Left kidney (tissue), 2 donors: ENCODE measurements around the gene CSF3R. TPM values are rescaled to one million over a fixed set of nuclear protein-coding genes. Genes with fewer than 3 reads are reported as not detected.
"Not testable (repeated sequence)": the region's sequence is repeated elsewhere in the genome, so short reads cannot be mapped to it uniquely, and the experiment has no call there.

Source experiments
- DNase-seq: peaks from one replicate; pipeline ENCODE4 v3.0.0-alpha.2; 2013
- polyA plus RNA-seq: library from polyadenylated mRNA; unstranded; fragments of 120-200 nt; gene quantifications from one replicate; pipeline ENCODE4 v1.2.1, GENCODE V29; 2013; ENCODE audit not compliant: insufficient read length

The CSF3R gene
- polyA plus RNA-seq, 1 donor, result 5.2 TPM

GRCh38 chr1:36513676-36514473 is 31.2 kb upstream of the CSF3R start:
- DNase-seq, result no peak

- DNase-seq, result no peak
Observed at GRCh38 chr1:36512842-36513241, 30.1 kb upstream of the CSF3R start.

- no peak for DNase-seq
Observed at GRCh38 chr1:36511804-36512798, 29.4 kb upstream of the CSF3R start.

- not testable (repeated sequence) for DNase-seq
Observed at GRCh38 chr1:36511220-36511619, 28.5 kb upstream of the CSF3R start.

- DNase-seq, result no peak
Observed at GRCh38 chr1:36510418-36510817, 27.7 kb upstream of the CSF3R start.

- no peak for DNase-seq
Observed at GRCh38 chr1:36508257-36508656, 25.5 kb upstream of the CSF3R start.

GRCh38 chr1:36506276-36506920 is 23.7 kb upstream of the CSF3R start:
- no peak for DNase-seq

GRCh38 chr1:36503733-36504132 is 21.0 kb upstream of the CSF3R start:
- DNase-seq, result no peak

GRCh38 chr1:36503159-36503558 is 20.4 kb upstream of the CSF3R start:
- DNase-seq, result no peak

GRCh38 chr1:36502616-36503015 is 19.9 kb upstream of the CSF3R start:
- DNase-seq, result no peak

GRCh38 chr1:36501911-36502310 is 19.2 kb upstream of the CSF3R start:
- DNase-seq, result not testable (repeated sequence)

- no peak for DNase-seq
Observed at GRCh38 chr1:36497207-36497606, 14.5 kb upstream of the CSF3R start.

GRCh38 chr1:36494971-36495370 is 12.3 kb upstream of the CSF3R start:
- DNase-seq, result no peak

- no peak for DNase-seq
Observed at GRCh38 chr1:36493524-36493923, 10.8 kb upstream of the CSF3R start.

GRCh38 chr1:36492491-36492890 is 9.8 kb upstream of the CSF3R start:
- DNase-seq, result no peak

- DNase-seq, result not testable (repeated sequence)
Observed at GRCh38 chr1:36489258-36490051, 6.7 kb upstream of the CSF3R start.

- DNase-seq, result no peak
Observed at GRCh38 chr1:36487906-36488305, 5.2 kb upstream of the CSF3R start.

GRCh38 chr1:36487336-36487725 is 4.6 kb upstream of the CSF3R start:
- not testable (repeated sequence) for DNase-seq

GRCh38 chr1:36486439-36487335 is 4.0 kb upstream of the CSF3R start:
- DNase-seq, result no peak

- no peak for DNase-seq
Observed at GRCh38 chr1:36486093-36486438, 3.4 kb upstream of the CSF3R start.

- DNase-seq, result no peak
Observed at GRCh38 chr1:36484099-36484498, 1.4 kb upstream of the CSF3R start.
